SK-N-MC (cell line): Measurements from ENCODE around the gene SRPRB.

Experiments
- DNase-seq: peaks from one replicate; pipeline ENCODE4 v3.0.0-alpha.2; 2011; ENCODE audit warnings: low read depth, low spot score
- H3K27ac ChIP-seq: fragments of 200-600 bp; sonication (generic); 2 replicates; pipeline ENCODE4 v1.5.1; 2016; ENCODE audit warnings: mixed run types
- H3K36me3 ChIP-seq: fragments of 200-600 bp; sonication (generic); 2 replicates; pipeline ENCODE4 v1.6.1; 2017; ENCODE audit warnings: antibody characterized with exemption, low read length, mixed read lengths; ENCODE audit not compliant: insufficient read depth
- H3K4me3 ChIP-seq: fragments of 200-600 bp; sonication (generic); 2 replicates; pipeline ENCODE4 v1.5.1; 2016
- H3K9ac ChIP-seq: fragments of 200-600 bp; sonication (generic); 2 replicates; pipeline ENCODE4 v1.8.0; 2017; ENCODE audit warnings: mixed run types, mixed read lengths; ENCODE audit not compliant: insufficient read length
- H3K9me3 ChIP-seq: fragments of 200-600 bp; sonication (generic); 2 replicates; pipeline ENCODE4 v1.6.1; 2017; ENCODE audit warnings: low read depth, mild to moderate bottlenecking, antibody characterized with exemption, low read length, moderate library complexity, mixed read lengths
- EZH2 ChIP-seq: fragments of 200-600 bp; sonication (generic); IDR thresholded peaks from one replicate; pipeline ENCODE4 v1.6.1; 2017; ENCODE audit warnings: antibody characterized with exemption
- FOXP2 ChIP-seq: optimal IDR thresholded peaks from 2 replicates; pipeline ENCODE3; 2011; ENCODE audit warnings: mild to moderate bottlenecking, moderate library complexity; ENCODE audit not compliant: insufficient read depth; ENCODE audit errors: extremely low read length, control extremely low read depth
- POLR2AphosphoS5 ChIP-seq: IDR thresholded peaks from 2 replicates; pipeline ENCODE4 v1.6.1; 2012; ENCODE audit warnings: mild to moderate bottlenecking, low read depth, low read length, borderline replicate concordance

The SRPRB gene

GRCh38 chr3:133860519-133860918, 54.9 kb downstream of the SRPRB start:
- Histone ChIP-seq H3K27ac (no peak overlapping the region), H3K36me3 (no peaks in the 10 kb centered on the region), H3K9me3 (no peaks in the 10 kb centered on the region), H3K4me3 (no peak overlapping the region), H3K9ac (no peak overlapping the region)
- TF ChIP-seq FOXP2 (no peak), EZH2 (no peak), POLR2AphosphoS5 (no peak)
- no peak for DNase-seq

GRCh38 chr3:133862161-133862560, 56.5 kb downstream of the SRPRB start:
- no peaks in the 10 kb centered on the region for H3K36me3 ChIP-seq
- no peak overlapping the region for H3K27ac ChIP-seq
- TF ChIP-seq POLR2AphosphoS5 (no peak), EZH2 (no peak), FOXP2 (no peak)
- no peak for DNase-seq
- no peak overlapping the region for H3K4me3 ChIP-seq
- no peak overlapping the region for H3K9ac ChIP-seq
- H3K9me3 ChIP-seq: no peaks in the 10 kb centered on the region

GRCh38 chr3:133863911-133864310, 58.3 kb downstream of the SRPRB start:
- no peak for DNase-seq
- TF ChIP-seq FOXP2: no peak
- TF ChIP-seq POLR2AphosphoS5: no peak
- no peak for TF ChIP-seq EZH2
- Histone ChIP-seq H3K36me3 (no peaks in the 10 kb centered on the region), H3K9me3 (no peaks in the 10 kb centered on the region), H3K4me3 (no peak overlapping the region), H3K27ac (no peak overlapping the region), H3K9ac (no peak overlapping the region)

- no peak for TF ChIP-seq EZH2
- TF ChIP-seq FOXP2: no peak
- no peak for TF ChIP-seq POLR2AphosphoS5
- H3K9ac ChIP-seq: no peak overlapping the region
- no peaks in the 10 kb centered on the region for H3K9me3 ChIP-seq
- no peak for DNase-seq
- no peak overlapping the region for H3K27ac ChIP-seq
- no peak overlapping the region for H3K4me3 ChIP-seq
- H3K36me3 ChIP-seq: no peaks in the 10 kb centered on the region
Observed at GRCh38 chr3:133864616-133865015, 59.0 kb downstream of the SRPRB start.

GRCh38 chr3:133865136-133865855, 59.7 kb downstream of the SRPRB start:
- H3K27ac ChIP-seq: no peak overlapping the region
- no peak overlapping the region for H3K9ac ChIP-seq
- H3K9me3 ChIP-seq: no peaks in the 10 kb centered on the region
- H3K36me3 ChIP-seq: no peaks in the 10 kb centered on the region
- TF ChIP-seq POLR2AphosphoS5: no peak
- TF ChIP-seq EZH2: no peak
- no peak for TF ChIP-seq FOXP2
- DNase-seq: no peak
- no peak overlapping the region for H3K4me3 ChIP-seq

GRCh38 chr3:133866141-133866540, 60.5 kb downstream of the SRPRB start:
- H3K36me3 ChIP-seq: no peaks in the 10 kb centered on the region
- DNase-seq: no peak
- no peaks in the 10 kb centered on the region for H3K9me3 ChIP-seq
- H3K4me3 ChIP-seq: no peak overlapping the region
- no peak for TF ChIP-seq POLR2AphosphoS5
- no peak for TF ChIP-seq FOXP2
- no peak for TF ChIP-seq EZH2
- no peak overlapping the region for H3K9ac ChIP-seq
- H3K27ac ChIP-seq: no peak overlapping the region

- no peak overlapping the region for H3K4me3 ChIP-seq
- no peak for DNase-seq
Observed at GRCh38 chr3:133868186-133868585, 62.6 kb downstream of the SRPRB start.

GRCh38 chr3:133868758-133869475, 63.3 kb downstream of the SRPRB start:
- no peak for DNase-seq
- H3K27ac ChIP-seq: no peak overlapping the region

More at GRCh38 chr3:133868186-133868585, 62.6 kb downstream of the SRPRB start:
- H3K27ac ChIP-seq: no peak overlapping the region
- no peak for TF ChIP-seq POLR2AphosphoS5
- TF ChIP-seq FOXP2: no peak
- no peak for TF ChIP-seq EZH2
- no peaks in the 10 kb centered on the region for H3K9me3 ChIP-seq
- H3K36me3 ChIP-seq: no peaks in the 10 kb centered on the region
- H3K9ac ChIP-seq: no peak overlapping the region

GRCh38 chr3:133869586-133869985, 64.0 kb downstream of the SRPRB start:
- no peak overlapping the region for H3K4me3 ChIP-seq
- H3K36me3 ChIP-seq: no peaks in the 10 kb centered on the region
- TF ChIP-seq POLR2AphosphoS5: no peak
- no peak for TF ChIP-seq FOXP2
- no peak for TF ChIP-seq EZH2
- DNase-seq: no peak
- no peaks in the 10 kb centered on the region for H3K9me3 ChIP-seq
- H3K27ac ChIP-seq: no peak overlapping the region
- H3K9ac ChIP-seq: no peak overlapping the region

More at GRCh38 chr3:133868758-133869475, 63.3 kb downstream of the SRPRB start:
- Histone ChIP-seq H3K9me3 (no peaks in the 10 kb centered on the region), H3K9ac (no peak overlapping the region), H3K36me3 (no peaks in the 10 kb centered on the region), H3K4me3 (no peak overlapping the region)
- TF ChIP-seq FOXP2 (no peak), POLR2AphosphoS5 (no peak), EZH2 (no peak)
